PC-9 (cell line): Measurements from ENCODE around the gene CT47C1. TPM values are rescaled to one million over a fixed set of nuclear protein-coding genes. Genes with fewer than 3 reads are reported as not detected.
"Not testable (repeated sequence)": the region's sequence is repeated elsewhere in the genome, so short reads cannot be mapped to it uniquely, and the experiment has no call there.

Experiments
- BruUV-seq: library from RNA; stranded (reverse); fragments of 400-500 nt; replicated peaks from 2 replicates; lab custom pipeline; 2021; lab: Mats Ljungman, UMichigan
- CTCF ChIA-PET: fragments of 300-600 bp; sonication (Branson Sonifier 250); formaldehyde crosslinking; loops from one replicate; lab custom pipeline; 2022; ENCODE audit warnings: antibody characterized with exemption; lab: Charles Lee
- POLR2A ChIA-PET: fragments of 300-600 bp; sonication (Branson Sonifier 250); formaldehyde crosslinking; loops from one replicate; lab custom pipeline; 2022; ENCODE audit warnings: antibody characterized with exemption; ENCODE audit not compliant: unreplicated experiment; lab: Charles Lee
- DNase-seq, 2 experiments: peaks; one replicate each; pipeline versions ENCODE4 v3.0.0 to v3.0.0-alpha.2; 2015 to 2022; ENCODE audit warnings: mixed read lengths in 1 of 2
- H2AFZ ChIP-seq: fragments of 200-600 bp; sonication (generic); 2 replicates; pipeline ENCODE4 v1.8.1; 2017; ENCODE audit warnings: antibody characterized with exemption
- H3F3A ChIP-seq: fragments of 200-600 bp; sonication (generic); 2 replicates; pipeline ENCODE4 v1.8.1; 2017; ENCODE audit warnings: antibody characterized with exemption, mild to moderate bottlenecking, low read depth; ENCODE audit not compliant: insufficient read depth
- H3K27ac ChIP-seq: fragments of 200-600 bp; sonication (generic); 2 replicates; pipeline ENCODE4 v1.6.1; 2016; ENCODE audit warnings: mixed run types
- H3K27me3 ChIP-seq: fragments of 200-600 bp; sonication (generic); 2 replicates; pipeline ENCODE4 v1.6.1; 2016; ENCODE audit warnings: low read depth, mixed run types; ENCODE audit not compliant: insufficient read depth
- H3K36me3 ChIP-seq: fragments of 200-600 bp; sonication (generic); 2 replicates; pipeline ENCODE4 v1.6.1; 2016; ENCODE audit warnings: low read depth, mixed run types
- H3K4me1 ChIP-seq: fragments of 200-600 bp; sonication (generic); replicated peaks from 2 replicates; pipeline ENCODE4 v1.6.1; 2016; ENCODE audit warnings: mixed run types; ENCODE audit not compliant: insufficient read depth
- H3K4me2 ChIP-seq: fragments of 200-600 bp; sonication (generic); 2 replicates; pipeline ENCODE4 v1.6.1; 2017; ENCODE audit warnings: mixed run types
- H3K4me3 ChIP-seq: fragments of 200-600 bp; sonication (generic); 2 replicates; pipeline ENCODE4 v1.6.1; 2016; ENCODE audit warnings: mixed run types
- H3K79me2 ChIP-seq: fragments of 200-600 bp; sonication (generic); 2 replicates; pipeline ENCODE4 v1.6.1; 2017; ENCODE audit warnings: low read depth, mixed run types
- H3K9me2 ChIP-seq: fragments of 200-600 bp; sonication (generic); 2 replicates; pipeline ENCODE4 v1.8.1; 2017; ENCODE audit warnings: mild to moderate bottlenecking; ENCODE audit not compliant: insufficient read depth
- H3K9me3 ChIP-seq: fragments of 200-600 bp; sonication (generic); 2 replicates; pipeline ENCODE4 v1.8.1; 2016; ENCODE audit warnings: low read depth; ENCODE audit not compliant: insufficient read depth
- H4K20me1 ChIP-seq: fragments of 200-600 bp; sonication (generic); 2 replicates; pipeline ENCODE4 v1.8.1; 2017; ENCODE audit not compliant: insufficient read depth
- EZH2 ChIP-seq: fragments of 200-600 bp; sonication (generic); IDR thresholded peaks from 2 replicates; pipeline ENCODE4 v1.8.0; 2017; ENCODE audit warnings: antibody characterized with exemption, low read depth
- intact Hi-C: fragments of 100-400 bp; cut with micrococcal nuclease; formaldehyde crosslinking; loops from one replicate; pipeline ENCODE4 v1.10.0; 2022; ENCODE audit not compliant: unreplicated experiment
- total RNA-seq: library from RNA; stranded (reverse); gene quantifications from 2 replicates; pipeline ENCODE4 v1.2.3, GENCODE V29; 2021
- TF ChIP-seq, protein P1 (sequence below): fragments of 200-600 bp; sonication (generic); conservative IDR thresholded peaks from 2 replicates; pipeline ENCODE4 v1.6.1; 2017; ENCODE audit warnings: mixed run types, antibody characterized with exemption, mild to moderate bottlenecking, moderate library complexity

Gene CT47C1
- total RNA-seq, 1 experiment from 2014 or later = not detected

GRCh38 chrX:119028733-119029330 lies 44.0 kb upstream of the CT47C1 start:
- no peak overlapping the region for H3K4me3 ChIP-seq
- intact Hi-C loops = no loop called here

GRCh38 chrX:119029656-119030055 lies 43.1 kb upstream of the CT47C1 start:
- H4K20me1 ChIP-seq, H3K27me3 ChIP-seq, H3F3A ChIP-seq, intact Hi-C loops, H3K4me2 ChIP-seq, H3K27ac ChIP-seq, H3K36me3 ChIP-seq, H2AFZ ChIP-seq, H3K4me1 ChIP-seq, CTCF ChIA-PET, BruUV-seq, H3K9me2 ChIP-seq, DNase-seq, H3K9me3 ChIP-seq, POLR2A ChIA-PET, H3K79me2 ChIP-seq, H3K4me3 ChIP-seq: not testable (repeated sequence)

More at GRCh38 chrX:119028733-119029330, 44.0 kb upstream of the CT47C1 start:
- H3K27me3 ChIP-seq = no peaks in the 10 kb centered on the region
- H3K4me1 ChIP-seq = no peaks in the 10 kb centered on the region
- H2AFZ ChIP-seq = no peak overlapping the region
- H3K36me3 ChIP-seq = no peaks in the 10 kb centered on the region
- ChIA-PET POLR2A (interaction anchor here (0.9 kb wide), 1 partner anchor 14 kb away, joined by 3 read pairs; no protein-coding TSS in a partner anchor), CTCF (no interaction called here)
- no peak overlapping the region for H3K4me2 ChIP-seq
- no peak for TF ChIP-seq EZH2
- H3K79me2 ChIP-seq = no peaks in the 10 kb centered on the region
- BruUV-seq = no TSS peak
- H3K9me2 ChIP-seq = no peaks in the 10 kb centered on the region
- H4K20me1 ChIP-seq = no peaks in the 10 kb centered on the region
- no peaks in the 10 kb centered on the region; the same call in 1 of the 2 replicates for H3K9me3 ChIP-seq
- no peak overlapping the region for H3K27ac ChIP-seq
- H3F3A ChIP-seq = no peaks in the 10 kb centered on the region; the same call in 1 of the 2 replicates
- DNase-seq = no peak

- Histone ChIP-seq H2AFZ (no peak overlapping the region), H3K4me3 (no peak overlapping the region), H3K4me1 (peaks cover 6% of the 10 kb centered on the region), H3K27ac (no peak overlapping the region), H4K20me1 (no peaks in the 10 kb centered on the region), H3F3A (no peaks in the 10 kb centered on the region), H3K79me2 (no peaks in the 10 kb centered on the region), H3K36me3 (no peaks in the 10 kb centered on the region), H3K4me2 (no peak overlapping the region), H3K27me3 (no peaks in the 10 kb centered on the region), H3K9me3 (peaks cover 9% of the 10 kb centered on the region), H3K9me2 (no peaks in the 10 kb centered on the region)
- ChIA-PET CTCF (interaction anchor here (0.7 kb wide), 1 partner anchor 36 kb away, joined by 8 read pairs; no protein-coding TSS in a partner anchor), POLR2A (no interaction called here)
- BruUV-seq = no TSS peak
- intact Hi-C loops = no loop called here
- TF ChIP-seq EZH2 = no peak
- no peak for DNase-seq
Measured at GRCh38 chrX:119030990-119031389, 41.8 kb upstream of the CT47C1 start.

DNA sequence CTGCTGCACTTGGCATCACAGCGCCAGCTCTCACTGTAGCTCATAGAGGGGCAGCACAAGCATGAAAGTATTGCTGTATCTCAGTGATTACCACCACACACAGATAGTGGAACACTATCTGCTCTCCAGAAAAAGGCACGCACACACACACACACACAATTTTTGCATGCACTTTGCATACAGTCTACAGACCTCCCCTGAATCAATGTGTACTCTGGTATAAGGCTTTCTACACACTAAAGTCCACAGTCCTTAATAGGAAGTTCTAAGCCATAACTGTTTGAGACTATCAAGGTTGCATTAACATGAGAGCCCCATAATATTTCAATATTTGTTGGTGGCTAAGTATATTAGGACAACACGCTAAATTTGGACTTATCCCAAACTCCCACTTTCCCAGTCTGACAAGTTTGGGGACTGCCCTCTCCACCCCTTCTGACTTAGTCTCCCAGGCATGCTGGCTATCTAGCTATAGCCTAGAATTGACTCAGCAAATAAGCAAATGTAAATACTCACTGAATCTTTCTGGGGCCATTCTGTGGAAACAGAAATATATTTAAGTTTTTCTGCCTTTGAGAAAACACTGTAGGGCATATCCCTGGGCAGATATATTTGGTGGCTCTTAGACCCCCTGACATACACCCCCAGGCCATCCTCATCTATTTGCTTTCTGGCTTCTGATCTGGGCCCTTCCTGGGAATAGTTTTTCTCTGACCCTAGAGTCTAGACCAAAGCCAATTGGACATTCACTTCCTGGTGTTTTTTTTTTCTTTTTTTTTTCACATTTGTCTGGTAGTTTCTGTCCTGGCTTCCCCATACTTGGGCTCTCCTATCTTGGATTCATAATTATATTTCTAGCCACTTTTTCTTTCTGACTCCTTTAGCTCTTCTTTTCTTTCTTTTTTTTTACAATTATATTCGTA lies 36.4 kb upstream of the CT47C1 start:
- no peaks in the 10 kb centered on the region for H3K36me3 ChIP-seq
- BruUV-seq = TSS peak; percentile 47
- H3K9me2 ChIP-seq = no peaks in the 10 kb centered on the region
- H3K4me2 ChIP-seq = peak overlapping the region; percentile 74
- H3K4me1 ChIP-seq = peaks cover 39% of the 10 kb centered on the region
- peak; percentile 49 to 82 for DNase-seq
- intact Hi-C loops = no loop called here
- H3K4me3 ChIP-seq = peak overlapping the region; percentile 35; the same call in 1 of the 2 replicates
- H2AFZ ChIP-seq = peak overlapping the region; percentile 84
- ChIA-PET POLR2A (interaction anchor here (0.6 to 0.7 kb wide), 2 partner anchors 28 to 148 kb away, joined by 6 to 12 read pairs; no protein-coding TSS in a partner anchor), CTCF (interaction anchor here (0.7 kb wide), 1 partner anchor 55 kb away, joined by 3 read pairs; no protein-coding TSS in a partner anchor)
- no peak for TF ChIP-seq EZH2
- TF ChIP-seq, protein P1, sequence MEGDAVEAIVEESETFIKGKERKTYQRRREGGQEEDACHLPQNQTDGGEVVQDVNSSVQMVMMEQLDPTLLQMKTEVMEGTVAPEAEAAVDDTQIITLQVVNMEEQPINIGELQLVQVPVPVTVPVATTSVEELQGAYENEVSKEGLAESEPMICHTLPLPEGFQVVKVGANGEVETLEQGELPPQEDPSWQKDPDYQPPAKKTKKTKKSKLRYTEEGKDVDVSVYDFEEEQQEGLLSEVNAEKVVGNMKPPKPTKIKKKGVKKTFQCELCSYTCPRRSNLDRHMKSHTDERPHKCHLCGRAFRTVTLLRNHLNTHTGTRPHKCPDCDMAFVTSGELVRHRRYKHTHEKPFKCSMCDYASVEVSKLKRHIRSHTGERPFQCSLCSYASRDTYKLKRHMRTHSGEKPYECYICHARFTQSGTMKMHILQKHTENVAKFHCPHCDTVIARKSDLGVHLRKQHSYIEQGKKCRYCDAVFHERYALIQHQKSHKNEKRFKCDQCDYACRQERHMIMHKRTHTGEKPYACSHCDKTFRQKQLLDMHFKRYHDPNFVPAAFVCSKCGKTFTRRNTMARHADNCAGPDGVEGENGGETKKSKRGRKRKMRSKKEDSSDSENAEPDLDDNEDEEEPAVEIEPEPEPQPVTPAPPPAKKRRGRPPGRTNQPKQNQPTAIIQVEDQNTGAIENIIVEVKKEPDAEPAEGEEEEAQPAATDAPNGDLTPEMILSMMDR = no peak
- peak overlapping the region; percentile 92 for H3K27ac ChIP-seq
- peaks cover 24% of the 10 kb centered on the region; the same call in 1 of the 2 replicates for H3F3A ChIP-seq
- H3K27me3 ChIP-seq = no peaks in the 10 kb centered on the region
- H3K79me2 ChIP-seq = no peaks in the 10 kb centered on the region
- H4K20me1 ChIP-seq = no peaks in the 10 kb centered on the region
- H3K9me3 ChIP-seq = peaks cover 9% of the 10 kb centered on the region
